HK-2 (cell line): ENCODE results near the gene TUG1.

ENCODE experiments used
- DNase-seq: peaks from one replicate; pipeline ENCODE4 v3.0.0-alpha.2; 2018; ENCODE audit not compliant: unreplicated experiment

Gene TUG1

DNA sequence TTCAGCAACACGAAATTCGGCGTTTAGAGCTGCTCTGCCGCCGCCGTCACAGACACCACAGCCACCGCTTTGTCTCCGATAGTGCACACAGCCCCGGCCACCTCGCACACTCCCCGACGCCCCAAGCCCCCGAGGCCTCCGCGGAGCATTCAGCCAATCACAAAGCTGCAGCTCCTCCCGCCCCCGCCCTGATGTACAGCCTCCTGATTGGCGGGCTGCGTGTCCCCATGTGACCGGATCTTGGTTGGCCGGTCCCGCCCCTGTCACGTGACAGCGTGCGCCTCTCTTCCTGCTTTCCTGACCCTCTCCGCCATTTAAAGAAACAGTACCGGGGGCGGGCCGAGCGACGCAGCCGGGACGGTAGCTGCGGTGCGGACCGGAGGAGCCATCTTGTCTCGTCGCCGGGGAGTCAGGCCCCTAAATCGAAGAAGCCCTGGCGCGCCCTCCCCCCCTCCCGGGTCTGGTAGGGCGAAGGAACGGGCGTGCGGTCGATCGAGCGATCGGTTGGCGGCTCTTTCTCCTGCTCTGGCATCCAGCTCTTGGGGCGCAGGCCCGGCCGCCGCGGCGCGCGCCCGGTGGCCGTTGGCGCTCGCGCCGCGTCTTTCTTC is at the start of gene TUG1:
TSS of gene TUG1 (plus strand) at position 342 of the 608 bp plus-strand sequence.
- DNase-seq: peak; percentile 96

DNA sequence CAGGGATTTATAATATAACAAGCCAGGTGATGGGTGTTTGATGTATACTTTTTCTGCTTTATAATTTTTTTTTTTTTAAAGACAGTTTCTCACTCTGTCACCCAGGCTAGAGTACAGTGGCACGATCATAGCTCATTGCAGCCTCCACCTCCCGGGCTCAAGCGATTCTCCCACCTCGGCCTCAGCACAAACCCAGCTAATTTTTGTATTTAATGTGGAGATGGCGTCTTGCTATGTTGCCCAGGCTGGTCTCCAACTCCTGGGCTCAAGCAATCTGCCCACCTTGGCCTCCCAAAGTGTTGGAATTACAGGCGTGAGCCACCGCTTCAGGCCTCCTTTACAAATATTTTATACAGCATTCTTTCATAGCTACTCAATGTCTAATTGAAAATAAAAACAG is 49.1 kb upstream of the TUG1 start:
- no peak for DNase-seq

DNA sequence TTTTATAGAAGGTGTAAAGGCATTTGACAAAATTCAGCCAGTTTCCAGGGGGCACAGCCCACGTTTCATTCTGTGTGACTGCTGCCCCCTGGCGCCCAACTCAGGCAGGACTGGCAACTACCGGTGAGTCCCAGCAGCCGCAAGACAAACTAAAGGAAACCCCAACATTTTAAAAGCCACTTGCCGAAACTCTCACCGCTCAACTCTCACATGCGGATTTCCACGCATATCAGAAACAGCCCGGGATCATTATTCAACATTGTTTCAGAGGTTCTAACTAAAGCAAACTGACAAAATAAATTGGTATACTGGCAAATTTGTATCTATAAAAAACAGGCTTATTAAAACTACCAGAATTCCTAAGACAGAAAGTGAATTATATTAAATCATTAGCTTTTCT is 48.7 kb upstream of the TUG1 start:
- peak; percentile 61 for DNase-seq

DNA sequence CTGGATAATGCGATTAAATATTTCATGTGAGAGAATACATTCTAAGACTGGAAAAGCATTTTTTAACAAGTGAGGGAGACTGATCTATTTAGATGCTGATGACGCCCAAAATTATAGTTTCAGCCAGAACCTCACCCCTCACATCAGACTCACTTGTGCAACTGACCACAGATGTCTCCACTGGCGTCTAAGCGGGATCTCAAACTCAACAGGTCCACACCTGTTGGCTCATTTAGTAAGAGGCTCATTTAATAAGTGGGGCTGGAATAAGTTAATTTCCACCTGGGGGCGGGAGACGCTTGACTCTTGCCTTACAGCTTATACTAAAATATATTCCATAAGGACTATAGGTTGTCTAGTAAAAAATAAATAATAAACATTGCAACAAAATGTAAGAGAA is 48.0 kb upstream of the TUG1 start:
- DNase-seq: no peak

DNA sequence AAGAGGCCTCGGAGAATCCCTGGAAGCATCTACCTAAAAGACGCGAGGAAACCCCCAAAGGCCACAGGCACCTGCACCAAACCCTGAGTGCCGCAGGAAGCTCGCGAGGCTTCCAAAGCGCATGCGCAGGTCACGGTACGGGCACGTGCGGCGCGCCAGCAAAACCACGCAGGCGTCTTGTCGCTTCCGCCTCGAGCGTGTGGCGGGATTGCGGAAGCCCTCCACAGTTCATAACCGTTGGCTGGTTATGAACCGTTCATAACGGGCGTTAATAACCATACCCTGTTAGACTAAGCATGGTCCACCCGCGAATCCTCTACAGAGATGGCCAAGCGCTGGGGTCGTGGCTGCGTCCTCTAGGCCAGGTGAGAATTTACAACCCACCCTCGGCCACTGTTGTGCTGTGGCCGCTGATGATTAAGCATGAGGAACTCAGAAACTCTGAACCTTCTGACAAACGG is 46.9 kb upstream of the TUG1 start:
- DNase-seq: no peak

DNA sequence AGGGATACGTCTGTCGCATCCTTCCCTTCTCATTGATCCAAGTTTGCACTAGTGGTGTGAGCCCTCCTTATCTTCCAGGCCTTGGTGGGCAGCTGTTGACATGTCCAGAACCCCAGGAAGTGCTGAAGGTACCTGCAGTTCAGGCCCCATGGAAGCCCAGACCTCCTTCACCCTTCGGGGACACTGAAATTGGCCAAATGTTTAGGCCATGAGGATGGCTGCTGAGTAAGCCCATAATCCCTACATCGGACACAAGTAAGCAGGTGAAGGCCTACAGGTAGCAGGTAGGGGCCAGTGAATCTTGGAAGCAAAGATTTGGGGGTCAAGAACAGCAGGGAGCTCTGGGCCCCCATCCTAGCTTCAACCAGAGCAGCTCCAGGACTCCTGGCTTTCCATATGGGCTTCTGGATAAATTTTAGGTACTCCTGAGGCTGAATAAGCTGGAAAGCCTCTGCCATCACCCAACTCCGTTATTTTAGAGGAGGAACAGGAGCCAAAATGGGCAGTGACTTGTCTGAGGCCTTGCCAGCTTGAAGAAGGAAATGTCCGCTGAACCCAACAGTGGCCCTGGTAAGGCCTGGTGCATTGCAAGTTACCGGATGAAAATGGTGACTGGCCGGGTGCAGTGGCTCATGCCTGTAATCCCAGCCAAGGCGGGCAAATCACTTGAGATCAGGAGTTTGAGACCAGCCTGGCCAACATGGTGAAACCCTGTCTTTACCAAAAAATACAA is 45.7 kb upstream of the TUG1 start:
- no peak for DNase-seq

DNA sequence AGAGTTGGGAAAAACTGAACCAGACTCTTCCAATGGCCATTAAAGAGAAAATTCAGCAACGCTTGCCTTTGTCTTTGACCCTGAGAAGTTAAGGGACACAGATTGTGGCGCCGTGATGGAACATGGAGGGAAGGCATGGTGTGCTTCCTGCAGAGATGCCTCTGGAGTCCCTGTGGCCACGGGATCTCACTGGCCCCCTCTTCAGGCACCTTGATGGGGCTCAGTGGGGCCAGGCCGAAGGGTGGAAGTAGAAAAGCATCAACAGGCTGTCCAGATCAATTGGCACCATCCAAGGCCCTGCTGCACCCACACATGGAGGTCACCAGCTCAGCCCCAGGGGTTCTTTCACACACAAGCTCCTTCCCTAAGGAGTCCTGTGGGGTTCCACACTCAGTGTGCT is 43.4 kb upstream of the TUG1 start:
- no peak for DNase-seq

DNA sequence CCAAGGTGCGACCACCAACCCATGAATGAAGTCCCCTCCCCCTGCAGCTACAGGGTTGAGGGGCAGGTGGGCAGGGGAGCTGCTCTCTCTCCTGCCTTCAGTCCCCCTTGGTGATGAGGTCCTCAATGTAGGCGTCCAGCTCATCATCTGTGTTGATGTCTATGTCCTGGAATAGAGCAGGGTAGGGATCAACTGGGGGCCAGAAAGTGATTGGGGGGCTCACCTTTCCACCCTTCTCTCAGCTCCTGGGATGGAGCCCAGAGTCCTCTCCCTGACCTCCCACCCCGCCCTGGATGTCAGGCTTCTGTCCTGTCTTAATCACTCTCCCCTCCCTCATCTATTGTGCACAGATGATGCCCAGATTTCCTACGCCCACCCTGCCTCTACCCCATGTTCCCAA is 42.4 kb upstream of the TUG1 start:
- no peak for DNase-seq

DNA sequence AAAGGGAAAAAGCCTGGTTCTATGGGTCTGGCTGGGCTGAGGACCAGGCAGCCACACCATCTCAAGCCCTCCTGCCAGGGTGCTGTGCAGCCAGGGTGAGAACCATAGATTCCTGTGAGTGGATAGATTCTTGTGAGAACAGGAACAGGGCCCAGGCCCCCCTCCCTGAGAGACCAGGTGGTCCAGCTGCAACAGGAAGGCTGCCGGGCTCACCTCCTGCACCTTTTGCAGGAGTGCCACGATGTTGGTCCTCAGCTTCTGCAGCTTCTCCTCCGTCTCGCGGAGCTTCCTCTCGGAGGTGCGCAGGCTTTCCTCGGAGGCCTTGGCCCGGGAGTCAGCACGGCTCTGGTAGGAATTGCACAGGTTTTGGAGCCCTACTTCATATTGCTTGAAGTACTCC is 41.3 kb upstream of the TUG1 start:
- no peak for DNase-seq

DNA sequence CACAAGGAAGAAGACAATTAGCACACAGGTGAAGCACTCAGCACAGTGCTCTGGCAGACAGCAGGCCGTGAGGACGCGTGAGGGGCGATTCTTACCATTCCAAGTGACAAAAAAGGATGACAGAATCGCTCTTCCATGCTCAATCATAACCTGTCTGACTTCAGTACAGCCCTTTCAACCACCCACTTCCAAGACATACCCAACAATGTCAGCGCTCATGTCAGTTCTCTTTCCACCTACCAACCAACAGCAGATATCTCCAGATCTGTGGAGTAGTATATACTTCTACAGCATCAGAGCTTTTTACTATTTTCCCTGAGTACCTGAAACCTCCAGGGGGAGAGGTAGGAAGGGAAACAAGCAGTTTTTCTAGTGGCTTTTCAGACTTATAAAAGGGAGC is 40.7 kb upstream of the TUG1 start:
- DNase-seq: no peak

DNA sequence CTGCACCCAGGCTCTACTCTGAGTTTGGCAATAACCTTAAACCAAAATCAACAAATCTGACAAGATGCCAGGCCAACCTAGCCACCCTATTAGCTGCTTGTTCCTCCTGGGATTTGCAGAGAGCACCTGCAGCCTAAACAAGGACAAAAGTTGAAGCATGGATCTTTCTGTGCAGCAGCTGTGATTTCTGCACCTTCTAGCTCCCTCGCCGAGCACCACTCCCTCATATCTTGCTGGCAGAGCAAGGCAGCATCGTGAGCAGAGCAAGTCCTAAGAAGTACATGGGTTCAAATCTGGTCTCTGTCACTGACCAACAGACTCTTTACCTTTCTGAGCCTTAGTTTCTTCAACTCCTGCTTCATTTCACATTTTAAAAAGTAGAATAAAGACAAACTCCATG is 38.8 kb upstream of the TUG1 start:
- no peak for DNase-seq

DNA sequence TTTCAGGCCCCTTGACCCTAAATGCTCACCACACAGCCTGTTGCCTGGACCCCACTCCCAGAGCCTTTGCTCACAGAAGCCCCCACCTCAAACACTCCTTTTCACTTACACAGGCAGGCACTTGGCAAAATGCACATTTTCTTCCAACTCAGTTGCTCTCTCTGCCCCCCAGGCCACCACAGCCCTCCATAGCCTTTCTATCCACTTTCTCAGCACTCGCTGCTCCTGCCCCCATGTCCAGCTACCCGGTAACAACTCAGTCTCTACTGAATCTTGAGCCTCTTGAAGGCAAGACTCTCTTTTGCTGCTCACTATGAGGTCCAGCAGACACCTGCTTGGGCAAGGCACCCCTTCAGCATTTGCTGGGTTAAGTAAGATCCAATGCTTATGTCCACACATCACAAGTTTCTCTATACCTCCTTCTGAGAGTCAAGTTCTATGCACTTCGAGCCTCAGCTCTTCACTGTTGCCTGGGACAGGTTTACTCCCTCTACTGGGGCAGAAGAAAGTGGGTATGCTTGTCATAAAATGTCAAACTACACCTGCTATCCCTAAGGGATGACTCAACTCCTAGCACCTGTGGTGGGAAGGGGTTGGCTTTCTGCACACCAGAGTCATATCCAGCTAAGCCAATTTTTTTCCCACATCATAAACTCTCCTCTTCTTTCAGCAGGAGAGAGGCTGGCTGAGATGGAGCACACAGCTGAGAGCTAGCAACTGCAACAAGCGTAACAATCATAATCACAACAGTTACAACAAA is 37.3 kb upstream of the TUG1 start:
- no peak for DNase-seq

DNA sequence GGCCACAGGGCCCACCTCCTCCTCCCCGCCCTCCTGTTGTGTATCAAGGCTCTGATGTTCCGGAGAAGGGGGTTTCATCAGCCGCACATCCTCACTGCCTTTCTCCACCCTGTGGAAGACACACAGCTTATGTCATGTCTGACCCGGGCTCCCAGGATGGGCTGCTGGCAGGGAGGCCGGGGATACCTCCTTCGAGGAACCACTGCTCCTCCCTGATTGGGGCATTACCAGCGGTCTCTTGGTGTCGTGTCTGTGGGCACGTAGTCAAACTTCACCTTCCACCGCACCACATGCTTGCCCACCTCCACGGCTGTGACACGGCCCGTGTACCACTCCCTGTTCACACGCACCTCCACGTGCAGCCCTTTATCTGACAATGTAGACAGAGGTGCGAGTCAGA is 36.4 kb upstream of the TUG1 start:
- no peak for DNase-seq

DNA sequence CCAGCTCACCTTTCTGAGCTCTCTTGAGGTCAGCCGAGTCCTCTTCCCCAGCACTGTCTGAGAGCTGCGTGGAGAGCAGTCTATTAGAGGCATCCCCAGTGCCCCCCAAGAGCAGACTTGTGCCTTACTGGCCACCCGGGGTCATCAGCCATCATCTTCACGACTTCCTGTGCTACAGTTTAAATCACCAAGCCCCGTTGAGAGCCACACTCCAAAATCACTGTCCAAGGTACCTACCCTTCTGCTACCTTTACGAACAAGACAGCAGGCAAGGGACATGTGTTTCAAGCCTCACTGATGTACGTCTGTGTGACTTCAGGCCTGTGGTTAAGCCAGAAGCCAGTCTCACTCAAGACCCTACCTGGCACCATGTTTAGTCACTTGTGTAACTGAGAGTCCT is 35.6 kb upstream of the TUG1 start:
- DNase-seq: no peak

DNA sequence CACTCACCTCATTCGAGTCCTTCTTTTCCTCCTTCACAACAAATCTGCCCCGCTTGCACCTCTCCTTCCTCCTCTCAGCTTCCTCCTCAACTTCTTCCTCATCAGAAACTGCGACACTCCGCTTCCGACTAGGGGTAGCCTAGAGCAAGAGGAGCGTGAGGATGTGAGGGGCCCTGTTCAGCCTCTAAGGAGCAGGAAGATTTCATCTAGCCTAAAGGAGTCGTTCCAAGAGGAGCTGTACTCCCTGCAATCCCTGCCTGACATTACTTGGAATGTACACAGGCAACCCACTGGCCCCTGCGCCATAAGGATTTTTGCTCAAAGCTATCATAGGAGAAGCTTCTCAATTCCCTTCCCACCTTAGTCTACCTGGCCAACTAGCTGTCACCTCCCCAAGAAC is 35.0 kb upstream of the TUG1 start:
- DNase-seq: no peak

DNA sequence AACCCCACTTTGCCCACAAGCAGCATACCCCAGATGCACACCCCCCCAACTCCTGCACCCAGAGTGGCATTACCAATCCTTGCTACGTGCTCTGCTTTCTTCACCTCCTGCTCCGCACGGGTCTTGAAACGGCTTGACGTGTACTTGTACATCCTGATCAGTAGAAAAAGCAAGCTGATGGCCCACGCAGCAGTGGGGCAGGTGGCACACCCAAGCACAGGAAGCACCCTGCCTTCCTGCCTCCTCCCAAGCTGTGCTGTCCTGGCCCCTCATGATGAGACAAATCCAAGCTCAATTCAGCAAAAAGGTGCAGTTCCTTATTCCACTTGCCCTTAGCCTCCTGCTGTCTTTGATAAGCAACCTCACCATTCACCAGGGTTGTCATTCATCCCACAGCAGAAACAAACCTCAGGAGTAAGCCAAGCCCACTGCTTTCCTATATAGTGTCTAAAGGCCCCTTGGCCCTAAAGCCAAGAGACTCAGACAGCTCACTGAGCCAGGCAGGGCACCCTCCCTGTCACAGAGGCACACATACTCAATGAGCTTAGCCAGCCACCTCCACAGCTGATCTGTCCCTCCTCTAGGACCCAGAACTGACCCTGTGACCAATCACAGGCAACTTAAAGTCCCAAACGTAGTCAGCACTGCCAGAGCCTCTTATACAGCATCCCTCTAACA is 28.2 kb upstream of the TUG1 start:
- no peak for DNase-seq

DNA sequence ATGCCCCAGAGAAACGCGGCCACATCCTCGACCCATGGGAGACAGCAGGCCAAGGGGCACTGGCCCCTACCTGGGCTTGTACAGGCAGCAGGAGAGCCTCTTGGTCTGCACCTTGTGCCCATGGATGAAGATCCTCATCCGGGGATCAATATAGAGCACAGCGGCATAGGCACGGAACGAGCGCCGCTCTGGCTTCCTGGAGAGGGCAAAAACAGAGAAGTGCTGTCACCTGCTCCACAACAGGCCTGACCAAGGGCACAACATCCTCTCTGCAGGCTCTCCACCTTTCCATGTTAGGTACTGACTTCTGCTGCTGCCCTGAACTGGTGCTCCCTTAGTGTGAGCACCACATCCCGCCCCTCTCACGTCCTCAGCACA is 27.7 kb upstream of the TUG1 start:
- DNase-seq: no peak

DNA sequence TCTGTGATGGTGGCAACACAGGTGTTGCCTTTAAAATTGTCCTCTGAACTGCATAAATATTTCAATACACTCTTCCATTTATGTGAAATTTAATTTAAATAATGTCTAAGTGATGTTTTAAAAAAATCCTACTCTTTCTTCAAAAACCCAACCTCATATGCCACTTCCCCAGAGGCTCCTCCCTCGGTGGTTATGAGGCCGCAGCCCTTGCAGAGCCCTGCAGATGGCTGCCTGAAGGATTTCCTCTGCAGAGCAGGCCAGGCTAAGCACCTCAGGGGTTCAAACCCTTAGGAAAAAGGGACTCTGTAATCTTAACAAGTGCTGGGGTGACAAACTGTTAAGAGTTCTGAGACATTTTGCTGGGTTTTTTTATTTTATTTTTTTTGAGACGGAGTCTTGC is 25.7 kb upstream of the TUG1 start:
- no peak for DNase-seq

DNA sequence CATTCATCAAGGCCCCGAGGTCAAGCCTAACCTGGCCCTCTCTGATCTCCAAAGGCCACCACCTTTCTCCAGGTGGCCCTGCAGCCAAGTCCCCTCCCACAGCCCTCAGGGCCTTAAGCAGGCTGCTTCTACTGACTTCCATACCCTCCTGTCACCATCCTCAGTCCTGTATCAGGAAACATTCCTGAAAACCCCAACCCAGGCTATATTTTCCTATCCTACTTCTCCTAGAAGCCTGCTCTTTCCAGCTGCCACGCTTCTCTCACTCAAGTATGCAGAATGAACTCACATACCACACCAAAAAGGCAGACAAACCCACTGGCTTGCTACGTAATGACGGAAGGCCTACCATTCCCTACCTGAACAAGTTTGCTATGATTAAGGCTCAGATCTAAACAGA is 24.1 kb upstream of the TUG1 start:
- DNase-seq: no peak

DNA sequence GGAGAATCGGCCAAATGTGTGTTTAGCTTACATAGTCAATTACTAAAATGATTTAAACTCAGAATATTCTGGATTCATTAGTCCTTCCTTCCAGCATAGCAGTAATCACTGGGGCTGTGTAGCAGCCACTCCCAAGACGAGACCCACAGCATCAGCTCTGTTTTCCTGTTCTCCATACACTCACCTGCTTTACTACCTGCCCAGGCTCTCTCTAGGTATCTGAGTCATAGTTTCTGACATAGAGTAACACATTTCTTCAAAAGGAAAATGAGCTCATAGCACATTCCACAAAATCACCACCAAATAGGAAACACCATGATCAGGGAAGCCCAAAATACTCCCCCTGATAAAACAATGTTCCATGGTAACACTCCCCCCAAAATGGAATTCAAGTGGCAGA is 23.4 kb upstream of the TUG1 start:
- no peak for DNase-seq

DNA sequence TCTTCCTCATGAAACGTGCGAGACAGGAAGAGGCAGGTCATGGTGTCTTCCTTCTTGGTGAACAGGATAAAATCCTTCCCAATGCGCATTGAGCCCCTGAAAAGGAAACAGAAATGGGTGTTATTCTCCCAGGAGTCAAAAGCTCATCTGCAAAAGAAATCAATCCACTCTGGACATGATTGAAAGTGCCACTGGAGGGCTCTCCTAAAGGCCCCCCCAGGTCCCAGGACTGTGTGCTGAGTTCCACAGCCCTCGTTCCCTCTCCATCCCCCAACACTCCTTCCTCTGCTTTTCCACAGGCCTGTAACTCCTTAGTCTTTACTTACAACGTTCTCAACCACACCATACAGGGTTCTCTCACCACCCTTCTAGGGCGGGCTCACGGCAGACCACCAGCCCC is 22.7 kb upstream of the TUG1 start:
- no peak for DNase-seq

DNA sequence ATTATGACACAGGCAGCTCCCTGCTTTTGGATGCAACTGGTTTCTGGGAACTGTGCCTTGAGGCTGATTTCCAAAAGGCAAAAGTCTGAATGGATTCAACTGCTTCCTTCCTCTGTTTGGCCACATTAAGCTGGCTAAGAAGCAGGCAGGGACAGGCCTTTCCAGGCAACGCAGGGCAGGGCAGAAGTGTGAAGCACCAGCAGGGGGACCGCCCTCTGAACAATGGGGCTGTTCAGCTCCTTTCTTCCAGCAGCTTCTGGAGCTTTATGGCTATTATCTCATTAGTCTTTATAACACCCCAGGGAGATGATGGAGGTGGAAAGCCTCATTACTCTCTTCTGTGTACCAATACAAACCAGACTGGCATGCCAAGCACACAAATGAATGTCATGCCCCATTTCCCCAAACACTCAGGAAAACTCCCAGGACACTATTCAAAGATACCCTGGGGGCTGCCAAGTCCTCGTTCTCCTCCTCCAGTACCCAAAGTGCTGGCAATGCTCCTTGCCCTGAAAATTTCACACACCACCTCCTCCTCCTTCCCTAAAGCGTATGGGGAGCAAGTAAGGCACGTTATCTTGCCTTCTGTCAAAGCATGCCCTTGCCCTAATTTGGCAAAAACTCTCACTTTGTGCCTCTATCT is 21.8 kb upstream of the TUG1 start:
- DNase-seq: no peak
